GM12878 (cell line): Measurements from ENCODE around the gene AKAP1. TPM values are rescaled to one million over a fixed set of nuclear protein-coding genes. Genes with fewer than 3 reads are reported as not detected.

Experiments used
- ATAC-seq: fragments of 200-7000 bp; cut with Tn5 transposase; 3 replicates; pipeline ENCODE4 v1.9.1; 2020; ENCODE audit warnings: mild to moderate bottlenecking, moderate library complexity
- BruUV-seq: library from RNA; stranded (reverse); fragments of 400-500 nt; replicated peaks from 2 replicates; lab custom pipeline; 2021; lab: Mats Ljungman, UMichigan
- CTCF ChIA-PET: fragments of 300-600 bp; sonication (Branson Sonifier 250); formaldehyde crosslinking; extraction: SDS; loops from one replicate; lab custom pipeline; 2021; ENCODE audit warnings: inconsistent platforms; lab: Yijun Ruan, JAX
- POLR2A ChIA-PET: fragments of 350-600 bp; formaldehyde crosslinking; extraction: SDS; loops from one replicate; lab custom pipeline; 2021; ENCODE audit warnings: inconsistent platforms; lab: Charles Lee
- RAD21 ChIA-PET: fragments of 300-600 bp; sonication (Branson Sonifier 250); formaldehyde crosslinking; loops from one replicate; lab custom pipeline; 2023; ENCODE audit warnings: antibody characterized with exemption; ENCODE audit not compliant: unreplicated experiment; lab: Charles Lee
- SMC1A ChIA-PET: fragments of 300-600 bp; sonication (Branson Sonifier 250); formaldehyde crosslinking; loops from one replicate; lab custom pipeline; 2023; ENCODE audit not compliant: unreplicated experiment, uncharacterized antibody; lab: Charles Lee
- DNase-seq: peaks from one replicate; pipeline ENCODE4 v3.0.0-alpha.2; 2011; ENCODE audit warnings: low read depth, low spot score
- FAIRE-seq: peaks from 3 replicates; lab custom pipeline; 2011; peaks lifted over from hg19 to GRCh38; lab: Jason Lieb, UNC
- H2AFZ ChIP-seq: 2 replicates; pipeline ENCODE4 v1.6.0; 2011; ENCODE audit warnings: low read depth, low read length, control low read depth; ENCODE audit not compliant: control insufficient read depth
- H3K27ac ChIP-seq: 2 replicates; pipeline ENCODE4 v1.5.1; 2011; ENCODE audit warnings: control low read depth; ENCODE audit not compliant: control insufficient read depth, insufficient read depth
- H3K27me3 ChIP-seq, 2 experiments: replicated peaks in 1 of 2; 2 replicates each; pipeline versions ENCODE4 v1.6.0 to v1.6.1; 2011; ENCODE audit warnings: low read length in 1 of 2; ENCODE audit not compliant: control insufficient read depth in 2 of 2, insufficient read depth in 2 of 2
- H3K36me3 ChIP-seq, 2 experiments: 2 replicates each; pipeline ENCODE4 v1.5.1; 2011; ENCODE audit warnings: low read length in 1 of 2; ENCODE audit not compliant: control insufficient read depth in 2 of 2, insufficient read depth in 2 of 2
- H3K4me1 ChIP-seq: 2 replicates; pipeline ENCODE4 v1.6.1; 2011; ENCODE audit warnings: mild to moderate bottlenecking, low read length, moderate library complexity, mixed read lengths; ENCODE audit not compliant: control insufficient read depth, insufficient read depth
- H3K4me2 ChIP-seq: 2 replicates; pipeline ENCODE4 v1.6.0; 2011; ENCODE audit warnings: control low read depth; ENCODE audit not compliant: control insufficient read depth, insufficient read depth
- H3K4me3 ChIP-seq: fragments of 200-600 bp; sonication (generic); 2 replicates; pipeline ENCODE4 v1.5.1; 2016
- H3K79me2 ChIP-seq: 2 replicates; pipeline ENCODE4 v1.6.0; 2011; ENCODE audit warnings: low read length; ENCODE audit not compliant: control insufficient read depth, insufficient read depth
- H3K9ac ChIP-seq: 2 replicates; pipeline ENCODE4 v1.8.0; 2011; ENCODE audit warnings: low read length, control low read depth, mixed read lengths; ENCODE audit not compliant: control insufficient read depth, insufficient read depth
- H3K9me3 ChIP-seq: replicated peaks from 3 replicates; pipeline ENCODE4 v1.5.1; 2011; ENCODE audit warnings: mild to moderate bottlenecking, low read length; ENCODE audit not compliant: control insufficient read depth, insufficient read depth
- H4K20me1 ChIP-seq: 2 replicates; pipeline ENCODE4 v1.6.0; 2011; ENCODE audit not compliant: control insufficient read depth, insufficient read depth
- DPF2 ChIP-seq: fragments of 450-650 bp; IDR thresholded peaks from 2 replicates; pipeline ENCODE4 v1.6.1; 2017; ENCODE audit warnings: mild to moderate bottlenecking
- EZH2 ChIP-seq: IDR thresholded peaks from 2 replicates; pipeline ENCODE4 v1.6.1; 2012; ENCODE audit warnings: low read depth, mild to moderate bottlenecking, control low read depth, inconsistent platforms, low read length, borderline replicate concordance; ENCODE audit not compliant: control insufficient read depth
- GATAD2B ChIP-seq: fragments of 450-650 bp; conservative IDR thresholded peaks from 2 replicates; pipeline ENCODE4 v1.6.1; 2017; ENCODE audit warnings: low read depth, mild to moderate bottlenecking, moderate library complexity
- IKZF1 ChIP-seq: fragments of 450-650 bp; conservative IDR thresholded peaks from 2 replicates; pipeline ENCODE4 v1.6.1; 2017; ENCODE audit warnings: antibody characterized with exemption, mild to moderate bottlenecking
- JUND ChIP-seq: IDR thresholded peaks from 2 replicates; pipeline ENCODE4 v1.6.1; 2012; ENCODE audit warnings: low read depth, mild to moderate bottlenecking, low read length, improper control_type of control experiment, moderate library complexity
- MTA2 ChIP-seq: fragments of 450-650 bp; IDR thresholded peaks from 2 replicates; pipeline ENCODE4 v1.6.1; 2016; ENCODE audit warnings: low read depth, mild to moderate bottlenecking, moderate library complexity
- NFXL1 ChIP-seq: fragments of 450-650 bp; IDR thresholded peaks from 2 replicates; pipeline ENCODE4 v1.6.1; 2017; ENCODE audit warnings: antibody characterized with exemption, mild to moderate bottlenecking, borderline replicate concordance
- NRF1 ChIP-seq: conservative IDR thresholded peaks from 2 replicates; pipeline ENCODE4 v1.6.1; 2011; ENCODE audit warnings: mild to moderate bottlenecking, low read depth, low read length, improper control_type of control experiment
- RAD51 ChIP-seq: fragments of 450-650 bp; IDR thresholded peaks from 2 replicates; pipeline ENCODE4 v1.6.1; 2016; ENCODE audit warnings: moderate library complexity, mild to moderate bottlenecking, inconsistent platforms
- RELB ChIP-seq: fragments of 450-650 bp; IDR thresholded peaks from 2 replicates; pipeline ENCODE4 v1.6.1; 2017; ENCODE audit warnings: low read depth, mild to moderate bottlenecking, moderate library complexity
- SIN3A ChIP-seq: IDR thresholded peaks from 2 replicates; pipeline ENCODE4 v1.6.1; 2012; ENCODE audit warnings: low read depth, low read length, improper control_type of control experiment
- SREBF2 ChIP-seq: IDR thresholded peaks from 2 replicates; pipeline ENCODE4 v1.6.1; 2012; ENCODE audit warnings: mild to moderate bottlenecking, low read length
- TCF12 ChIP-seq: IDR thresholded peaks from 2 replicates; pipeline ENCODE4 v1.6.1; 2011; ENCODE audit warnings: low read depth, mild to moderate bottlenecking, low read length
- YY1 ChIP-seq: IDR thresholded peaks from 2 replicates; pipeline ENCODE4 v1.6.1; 2011; ENCODE audit warnings: low read depth, mild to moderate bottlenecking, low read length
- ZNF622 ChIP-seq: fragments of 450-650 bp; IDR thresholded peaks from 2 replicates; pipeline ENCODE4 v1.6.1; 2017; ENCODE audit warnings: mild to moderate bottlenecking, inconsistent platforms
- WGBS: methylation state at CpG from one replicate; pipeline ENCODE4 v1.1.6; 2016; ENCODE audit warnings: low lambda C conversion rate; ENCODE audit not compliant: insufficient replicate concordance, insufficient coverage; ENCODE audit errors: missing lambda C conversion rate; 5-methylcytosine and 5-hydroxymethylcytosine counted together
- in situ Hi-C: fragments of 300-500 bp; cut with MboI; formaldehyde crosslinking; loops from 9 replicates; pipeline ENCODE4 v1.14.3; 2018; ENCODE audit warnings: mixed read lengths
- intact Hi-C: fragments of 100-400 bp; cut with micrococcal nuclease; formaldehyde crosslinking; loops from one replicate; pipeline ENCODE4 v1.14.2; 2022; ENCODE audit not compliant: unreplicated experiment
- polyA plus RNA-seq, 11 experiments: library from polyadenylated mRNA; depleted of rRNA in 4 of 11; unstranded in 6 of 11; stranded (reverse) in 5 of 11; fragments of >200 nt; fragmentation: Nextera tagmentation in 4 of 11; fragmentation: Illumina TruSeq in 1 of 11; extraction: Ambion mirVana in 4 of 11; extraction: Trizol in 1 of 11; gene quantifications; 1 replicate in 1 of 11; 2 replicates in 10 of 11; pipeline versions ENCODE4 v1.2.1 to v1.2.3, GENCODE V29; 2011 to 2016; ENCODE audit warnings: inconsistent platforms in 2 of 11, missing spikeins in 2 of 11, low read depth in 1 of 11
- total RNA-seq, 4 experiments: library from RNA; depleted of rRNA in 3 of 4; stranded (reverse); fragments of >200 nt in 3 of 4; fragmentation: Illumina TruSeq in 1 of 4; extraction: Trizol in 1 of 4; gene quantifications; 2 replicates each; pipeline versions ENCODE4 v1.2.1 to v1.2.3, GENCODE V29; 2013 to 2021

Gene AKAP1
- total and polyA plus RNA-seq, 10 of the 15 experiments (the other 5 are each of a cell fraction or from before 2014, with no cell fraction given), result 11.9 to 50.5 (median 38.1) TPM

GRCh38 chr17:57124053-57124452 is 39.0 kb downstream of the AKAP1 start:
- intact Hi-C loops (no loop called here), in situ Hi-C loops (no loop called here)
- Histone ChIP-seq H3K9ac (no peak overlapping the region), H3K4me2 (no peak overlapping the region), H4K20me1 (no peaks in the 10 kb centered on the region), H3K79me2 (no peaks in the 10 kb centered on the region), H3K4me1 (no peaks in the 10 kb centered on the region), H3K27me3 (no peaks in the 10 kb centered on the region), H3K4me3 (no peak overlapping the region), H3K36me3 (peaks cover 9 to 15% of the 10 kb centered on the region in 2 experiments; a peak in 3 of 4 replicates), H3K27ac (no peak overlapping the region), H2AFZ (no peak overlapping the region), H3K9me3 (no peaks in the 10 kb centered on the region)
- ChIA-PET RAD21 (interaction anchor here (0.7 kb wide), 1 partner anchor 477 kb away, joined by 3 read pairs; no protein-coding TSS in a partner anchor), POLR2A (no interaction called here), CTCF (no interaction called here), SMC1A (interaction anchor here (1.0 kb wide), 1 partner anchor 624 kb away, joined by 3 read pairs; no protein-coding TSS in a partner anchor)
- no peak for TF ChIP-seq SREBF2
- no peak for TF ChIP-seq NRF1
- no peak for TF ChIP-seq SIN3A
- TF ChIP-seq MTA2, result no peak
- no peak for TF ChIP-seq IKZF1
- TF ChIP-seq NFXL1, result no peak
- no peak for TF ChIP-seq RAD51
- TF ChIP-seq DPF2, result no peak
- TF ChIP-seq ZNF622, result no peak
- TF ChIP-seq RELB, result no peak
- TF ChIP-seq YY1, result no peak
- TF ChIP-seq TCF12, result no peak
- no peak for TF ChIP-seq GATAD2B
- no peak for TF ChIP-seq EZH2
- no peak for TF ChIP-seq JUND
- WGBS, result 66% methylated on average over 4 of the region's 4 CpGs
- DNase-seq, result no peak
- FAIRE-seq, result no peak
- no peak for ATAC-seq
- BruUV-seq, result no TSS peak
